Activated naive CD4-positive, alpha-beta T cell treated with anti-CD3 and anti-CD28 coated beads for 36 hours (primary cell): ENCODE measurements around the gene KY. TPM values are rescaled to one million over a fixed set of nuclear protein-coding genes. Genes with fewer than 3 reads are reported as not detected.
"Not testable (repeated sequence)": the region's sequence is repeated elsewhere in the genome, so short reads cannot be mapped to it uniquely, and the experiment has no call there.

ENCODE experiments used
- CTCF ChIA-PET: fragments of 350-600 bp; sonication (Branson Sonifier 250); formaldehyde crosslinking; loops from one replicate; lab custom pipeline; 2021; ENCODE audit warnings: antibody characterized with exemption; lab: Charles Lee
- DNase-seq: peaks from one replicate; pipeline ENCODE4 v3.0.0-alpha.2; 2020
- H3K27ac Mint-ChIP-seq: one replicate; pipeline ENCODE4 v1.8.0; 2021; ENCODE audit warnings: mild to moderate bottlenecking, mixed read lengths
- H3K27me3 Mint-ChIP-seq: one replicate; pipeline ENCODE4 v1.8.0; 2021; ENCODE audit warnings: low read depth, mixed read lengths
- H3K36me3 Mint-ChIP-seq: one replicate; pipeline ENCODE4 v1.8.0; 2021; ENCODE audit warnings: low read depth, mixed read lengths
- H3K4me1 Mint-ChIP-seq: one replicate; pipeline ENCODE4 v1.8.0; 2021; ENCODE audit warnings: low read depth, mixed read lengths
- H3K4me3 Mint-ChIP-seq: one replicate; pipeline ENCODE4 v1.8.0; 2021; ENCODE audit warnings: mild to moderate bottlenecking, moderate library complexity, mixed read lengths
- H3K9me3 Mint-ChIP-seq: one replicate; pipeline ENCODE4 v1.8.0; 2021; ENCODE audit warnings: mixed read lengths
- intact Hi-C: fragments of 100-400 bp; cut with micrococcal nuclease; formaldehyde crosslinking; loops from one replicate; pipeline ENCODE4 v1.15.1; 2023
- total RNA-seq, 2 experiments: library from RNA; stranded (reverse); gene quantifications; one replicate each; pipeline ENCODE4 v1.2.3, GENCODE V29; 2021

KY gene
- total RNA-seq, 2 experiments from 2014 or later, result not detected

DNA sequence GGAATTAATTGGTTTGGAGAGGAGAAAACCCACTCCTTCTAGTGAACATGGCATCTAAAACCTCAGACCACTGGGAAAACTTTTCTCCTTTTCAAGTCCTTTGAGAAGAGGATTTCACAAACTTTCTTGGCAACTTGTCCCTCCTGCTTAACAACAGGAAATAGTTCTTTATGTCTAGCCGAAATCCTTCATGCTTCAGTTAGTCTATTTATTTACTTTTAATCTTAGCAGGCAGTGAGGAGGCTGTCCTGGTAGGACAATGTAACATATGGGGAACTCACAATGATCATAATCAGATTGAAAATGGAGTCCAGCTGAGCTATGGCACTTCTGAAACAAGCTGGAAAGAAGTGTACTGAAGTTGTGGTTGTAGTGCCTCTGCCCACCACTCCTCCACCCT is 50.6 kb downstream of the KY start:
- CTCF ChIA-PET, result interaction anchor here (0.8 to 3.4 kb wide), 9 partner anchors 9 to 902 kb away, joined by 3 to 25 read pairs (median 5); no protein-coding TSS in a partner anchor
- H3K36me3 Mint-ChIP-seq, result no peaks in the 10 kb centered on the region
- peaks cover 5% of the 10 kb centered on the region for H3K27me3 Mint-ChIP-seq
- H3K27ac Mint-ChIP-seq, result no peak overlapping the region
- no peak for DNase-seq
- H3K4me3 Mint-ChIP-seq, result no peak overlapping the region
- intact Hi-C loops, result loop anchor here (1.0 to 5.0 kb wide), 5 partner anchors 41 to 1442 kb away; no protein-coding TSS in a partner anchor
- peaks cover 4% of the 10 kb centered on the region for H3K4me1 Mint-ChIP-seq
- no peaks in the 10 kb centered on the region for H3K9me3 Mint-ChIP-seq

- CTCF ChIA-PET, result interaction anchor here (3.4 kb wide), 1 partner anchor 156 kb away, joined by 25 read pairs; no protein-coding TSS in a partner anchor
- DNase-seq, result no peak
- Mint-ChIP-seq H3K27ac (no peak overlapping the region), H3K4me3 (no peak overlapping the region), H3K36me3 (no peaks in the 10 kb centered on the region), H3K9me3 (no peaks in the 10 kb centered on the region), H3K27me3 (peaks cover 5% of the 10 kb centered on the region), H3K4me1 (peaks cover 4% of the 10 kb centered on the region)
- intact Hi-C loops, result no loop called here
Measured at GRCh38 chr3:134598763-134599545, 51.9 kb downstream of the KY start.

- no peaks in the 10 kb centered on the region for H3K36me3 Mint-ChIP-seq
- peaks cover 4% of the 10 kb centered on the region for H3K4me1 Mint-ChIP-seq
- peaks cover 5% of the 10 kb centered on the region for H3K27me3 Mint-ChIP-seq
- no peaks in the 10 kb centered on the region for H3K9me3 Mint-ChIP-seq
- DNase-seq, result no peak
- intact Hi-C loops, result no loop called here
- CTCF ChIA-PET, result no interaction called here
- no peak overlapping the region for H3K27ac Mint-ChIP-seq
- no peak overlapping the region for H3K4me3 Mint-ChIP-seq
Measured at GRCh38 chr3:134597390-134597970, 53.3 kb downstream of the KY start.

- intact Hi-C loops, H3K27me3 Mint-ChIP-seq, H3K4me3 Mint-ChIP-seq, H3K27ac Mint-ChIP-seq, H3K36me3 Mint-ChIP-seq, H3K9me3 Mint-ChIP-seq, H3K4me1 Mint-ChIP-seq, CTCF ChIA-PET, DNase-seq: not testable (repeated sequence)
Measured at GRCh38 chr3:134594986-134595385, 55.8 kb downstream of the KY start.

DNA sequence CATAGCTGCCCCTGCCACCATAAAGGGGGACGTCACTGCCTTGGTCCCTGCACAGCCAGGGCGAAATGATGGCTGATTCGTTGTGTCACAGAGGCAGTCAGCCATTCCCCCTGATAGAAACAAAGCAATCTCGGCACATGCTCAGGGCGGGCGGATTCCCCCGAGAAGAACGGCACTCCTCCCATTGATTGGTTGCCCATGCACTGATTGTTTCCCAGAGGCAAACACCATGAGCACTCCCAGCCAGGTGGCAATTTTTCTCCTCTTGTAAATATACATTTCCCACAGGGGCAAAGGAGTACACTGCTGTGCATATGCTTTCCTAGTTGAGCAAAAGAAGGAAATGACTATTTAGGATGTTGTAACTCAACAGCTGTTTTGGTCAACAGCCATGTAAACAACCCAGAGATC is 56.5 kb downstream of the KY start:
- intact Hi-C loops, result no loop called here
- CTCF ChIA-PET, result interaction anchor here (1.4 kb wide), 1 partner anchor 10 kb away, joined by 5 read pairs; no protein-coding TSS in a partner anchor
- H3K9me3 Mint-ChIP-seq, result no peaks in the 10 kb centered on the region
- H3K36me3 Mint-ChIP-seq, result no peaks in the 10 kb centered on the region
- no peak for DNase-seq
- H3K27me3 Mint-ChIP-seq, result no peaks in the 10 kb centered on the region
- no peaks in the 10 kb centered on the region for H3K4me1 Mint-ChIP-seq
- H3K4me3 Mint-ChIP-seq, result no peak overlapping the region
- no peak overlapping the region for H3K27ac Mint-ChIP-seq

GRCh38 chr3:134592806-134593205 is 58.0 kb downstream of the KY start:
- CTCF ChIA-PET, result no interaction called here
- H3K9me3 Mint-ChIP-seq, result no peaks in the 10 kb centered on the region

GRCh38 chr3:134590766-134591165 is 60.1 kb downstream of the KY start:
- CTCF ChIA-PET, result interaction anchor here (1.0 to 1.4 kb wide), 2 partner anchors 10 to 13 kb away, joined by 3 to 6 read pairs; no protein-coding TSS in a partner anchor
- Mint-ChIP-seq H3K27me3 (peaks cover 10% of the 10 kb centered on the region), H3K9me3 (no peaks in the 10 kb centered on the region)

More at GRCh38 chr3:134592806-134593205, 58.0 kb downstream of the KY start:
- H3K27me3 Mint-ChIP-seq, result no peaks in the 10 kb centered on the region
- no peak overlapping the region for H3K4me3 Mint-ChIP-seq
- H3K27ac Mint-ChIP-seq, result no peak overlapping the region
- DNase-seq, result no peak
- no peaks in the 10 kb centered on the region for H3K36me3 Mint-ChIP-seq
- intact Hi-C loops, result no loop called here
- H3K4me1 Mint-ChIP-seq, result no peaks in the 10 kb centered on the region

GRCh38 chr3:134579141-134579665 is 71.6 kb downstream of the KY start:
- DNase-seq, result no peak
- Mint-ChIP-seq H3K4me3 (no peak overlapping the region), H3K9me3 (peaks cover 15% of the 10 kb centered on the region), H3K27me3 (no peaks in the 10 kb centered on the region), H3K36me3 (peaks cover 5% of the 10 kb centered on the region), H3K4me1 (no peaks in the 10 kb centered on the region), H3K27ac (no peak overlapping the region)
- CTCF ChIA-PET, result no interaction called here
- intact Hi-C loops, result no loop called here

More at GRCh38 chr3:134590766-134591165, 60.1 kb downstream of the KY start:
- intact Hi-C loops, result no loop called here
- Mint-ChIP-seq H3K4me3 (no peak overlapping the region), H3K4me1 (no peaks in the 10 kb centered on the region), H3K27ac (no peak overlapping the region), H3K36me3 (peaks cover 2% of the 10 kb centered on the region)
- no peak for DNase-seq

DNA sequence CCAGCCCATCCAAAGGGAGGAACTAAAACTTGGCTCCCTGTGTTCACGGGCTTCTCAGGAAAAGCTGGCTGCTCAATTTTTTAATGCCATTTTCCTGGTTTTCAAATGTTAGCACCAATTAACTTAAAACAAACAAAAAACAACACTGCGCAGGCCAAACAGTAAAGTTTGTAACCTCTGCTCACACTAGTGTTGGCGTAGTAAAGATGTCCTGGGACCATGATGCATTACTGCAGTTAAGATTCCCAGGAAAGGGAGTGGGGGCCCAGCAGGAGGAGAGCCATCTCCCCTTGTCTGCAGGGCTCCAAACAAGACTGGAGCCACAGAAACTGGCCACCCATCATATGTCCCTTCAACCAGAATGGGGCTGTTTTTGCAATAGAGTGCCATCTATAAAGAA is 74.0 kb downstream of the KY start:
- CTCF ChIA-PET, result no interaction called here
- Mint-ChIP-seq H3K9me3 (peaks cover 18% of the 10 kb centered on the region), H3K36me3 (peaks cover 7% of the 10 kb centered on the region), H3K4me1 (no peaks in the 10 kb centered on the region), H3K27ac (no peak overlapping the region), H3K4me3 (no peak overlapping the region), H3K27me3 (no peaks in the 10 kb centered on the region)
- no peak for DNase-seq
- intact Hi-C loops, result no loop called here

- H3K4me1 Mint-ChIP-seq, result no peaks in the 10 kb centered on the region
- no peak overlapping the region for H3K27ac Mint-ChIP-seq
- no peak overlapping the region for H3K4me3 Mint-ChIP-seq
- no peaks in the 10 kb centered on the region for H3K27me3 Mint-ChIP-seq
- H3K36me3 Mint-ChIP-seq, result peaks cover 7% of the 10 kb centered on the region
- no peak for DNase-seq
- intact Hi-C loops, result no loop called here
- CTCF ChIA-PET, result no interaction called here
- H3K9me3 Mint-ChIP-seq, result peaks cover 18% of the 10 kb centered on the region
Measured at GRCh38 chr3:134576426-134576825, 74.4 kb downstream of the KY start.

GRCh38 chr3:134569899-134570298 is 80.9 kb downstream of the KY start:
- intact Hi-C loops, H3K27me3 Mint-ChIP-seq, DNase-seq, H3K27ac Mint-ChIP-seq, H3K4me3 Mint-ChIP-seq, H3K4me1 Mint-ChIP-seq, CTCF ChIA-PET, H3K36me3 Mint-ChIP-seq: not testable (repeated sequence)
- peaks cover 39% of the 10 kb centered on the region for H3K9me3 Mint-ChIP-seq

DNA sequence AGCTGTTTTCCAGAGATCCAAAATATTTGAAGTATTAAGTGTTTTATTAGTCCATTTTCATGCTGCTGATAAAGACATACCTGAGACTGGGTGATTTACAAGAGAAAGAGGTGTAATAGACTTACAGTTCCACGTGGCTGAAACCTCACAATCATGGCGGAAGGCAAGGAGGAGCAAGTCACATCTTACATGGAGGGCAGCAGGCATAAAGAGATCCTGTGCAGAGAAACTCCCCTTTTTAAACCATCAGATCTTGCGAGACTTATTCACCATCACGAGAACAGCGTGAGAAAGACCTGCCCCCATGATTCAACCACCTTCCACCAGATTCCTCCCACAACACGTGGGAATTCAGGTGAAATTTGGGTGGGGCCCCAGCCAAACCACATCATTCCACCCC is 82.0 kb downstream of the KY start:
- DNase-seq, result no peak
- CTCF ChIA-PET, result no interaction called here
- intact Hi-C loops, result no loop called here
- H3K27ac Mint-ChIP-seq, result no peak overlapping the region
- no peaks in the 10 kb centered on the region for H3K27me3 Mint-ChIP-seq
- no peak overlapping the region for H3K4me3 Mint-ChIP-seq
- peaks cover 38% of the 10 kb centered on the region for H3K9me3 Mint-ChIP-seq
- H3K4me1 Mint-ChIP-seq, result no peaks in the 10 kb centered on the region
- peaks cover 4% of the 10 kb centered on the region for H3K36me3 Mint-ChIP-seq
